GM12801 (cell line): Measurements from ENCODE around the gene IL12RB1.

Experiments
- CTCF ChIP-seq: IDR thresholded peaks from one replicate; pipeline ENCODE4 v1.5.1; 2011; ENCODE audit warnings: control low read depth; ENCODE audit not compliant: insufficient read length; ENCODE audit errors: extremely low read depth

The IL12RB1 gene

GRCh38 chr19:18100710-18101109 is 14.0 kb upstream of the IL12RB1 start:
- no peak for TF ChIP-seq CTCF

DNA sequence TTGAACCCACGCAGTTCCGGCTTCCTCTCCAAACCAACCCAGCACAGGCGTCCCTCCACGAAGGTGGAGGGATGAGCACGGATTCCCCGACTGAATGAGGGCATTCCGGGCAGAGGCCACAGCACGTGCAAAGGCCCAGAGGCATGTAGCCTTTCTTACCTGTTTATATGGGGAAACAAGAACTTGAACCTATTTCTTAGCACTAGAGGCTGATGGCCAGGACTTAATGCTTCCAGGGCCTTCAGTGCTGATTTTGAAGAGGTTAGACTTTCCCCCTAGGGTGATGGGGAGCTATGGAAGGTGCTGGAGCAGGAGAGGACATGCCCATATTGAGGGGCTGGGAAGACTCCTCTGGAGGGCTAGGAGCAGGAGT is 12.9 kb upstream of the IL12RB1 start:
- no peak for TF ChIP-seq CTCF

DNA sequence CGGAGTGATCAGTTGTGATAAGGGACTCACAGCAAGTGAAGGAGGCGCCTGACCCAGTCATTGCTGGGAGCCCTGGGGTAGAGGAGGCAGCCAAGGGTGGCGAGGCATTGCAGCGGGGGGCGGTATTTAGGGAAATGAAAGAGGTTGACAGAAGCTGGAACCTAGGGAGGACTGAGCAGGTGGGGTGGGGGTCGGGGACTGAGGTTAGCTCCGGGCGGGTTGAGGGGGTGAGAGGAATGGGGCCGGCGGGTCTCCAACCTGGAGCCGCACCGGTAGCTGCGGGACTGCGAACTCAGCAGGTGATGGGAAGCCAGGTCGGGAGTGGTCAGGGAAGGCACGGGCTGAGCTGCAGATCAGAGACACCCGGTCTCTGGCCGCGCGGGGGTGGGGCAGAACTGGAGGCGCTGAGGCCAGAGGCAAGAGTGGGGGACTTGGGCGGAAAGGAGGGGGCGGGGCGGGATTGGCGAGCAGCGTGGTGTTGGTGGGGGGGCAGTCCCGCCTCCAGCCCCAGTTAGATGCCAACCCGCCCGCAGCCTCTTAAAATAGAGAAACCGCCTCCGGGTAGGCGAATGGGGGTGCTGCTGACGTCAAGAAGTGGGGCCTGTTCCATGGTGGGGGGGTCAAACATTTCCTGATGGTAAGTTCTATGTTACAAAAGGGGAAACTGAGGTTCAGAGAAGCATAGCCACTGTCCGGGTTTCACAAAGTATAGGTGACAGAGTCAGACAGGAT is 12.3 kb upstream of the IL12RB1 start:
- no peak for TF ChIP-seq CTCF

- TF ChIP-seq CTCF = no peak
Observed at GRCh38 chr19:18097993-18098890, 11.5 kb upstream of the IL12RB1 start.

- TF ChIP-seq CTCF = no peak
Observed at GRCh38 chr19:18097217-18097992, 10.7 kb upstream of the IL12RB1 start, which contains the start of gene MAST3. Gene MAST3, plus strand, starts transcription at chr19:18097778. Its CDS starts 15 bp downstream, at chr19:18097793.

GRCh38 chr19:18096258-18096657 is 9.5 kb upstream of the IL12RB1 start:
- TF ChIP-seq CTCF = no peak
